Suppressor macrophage treated with lipopolysaccharide for 4 hours (primary cell): Measurements from ENCODE around the gene DYNLT1.
"Not testable (repeated sequence)": the region's sequence is repeated elsewhere in the genome, so short reads cannot be mapped to it uniquely, and the experiment has no call there.

Source experiments
- DNase-seq: peaks from one replicate; pipeline ENCODE4 v3.0.0-alpha.2; 2020

DYNLT1 gene

GRCh38 chr6:158639056-158639455 is 5.5 kb downstream of the DYNLT1 start:
- DNase-seq: no peak

GRCh38 chr6:158638324-158638854 is 6.2 kb downstream of the DYNLT1 start:
- no peak for DNase-seq

GRCh38 chr6:158636778-158637177 is 7.8 kb downstream of the DYNLT1 start:
- no peak for DNase-seq

- DNase-seq: no peak
Measured at GRCh38 chr6:158635427-158636073, 9.0 kb downstream of the DYNLT1 start.

GRCh38 chr6:158634695-158635426 is 9.7 kb downstream of the DYNLT1 start:
- DNase-seq: no peak

- no peak for DNase-seq
Measured at GRCh38 chr6:158633127-158633526, 11.4 kb downstream of the DYNLT1 start.

GRCh38 chr6:158632538-158633119 is 11.9 kb downstream of the DYNLT1 start:
- not testable (repeated sequence) for DNase-seq

- peak; percentile 62 for DNase-seq
Measured at GRCh38 chr6:158631678-158632537, 12.6 kb downstream of the DYNLT1 start.

GRCh38 chr6:158630938-158631616 is 13.5 kb downstream of the DYNLT1 start:
- no peak for DNase-seq

GRCh38 chr6:158629367-158630221 is 14.9 kb downstream of the DYNLT1 start:
- no peak for DNase-seq

GRCh38 chr6:158628542-158628941 is 16.0 kb downstream of the DYNLT1 start:
- no peak for DNase-seq

- no peak for DNase-seq
Measured at GRCh38 chr6:158627940-158628211, 16.7 kb downstream of the DYNLT1 start.

GRCh38 chr6:158627168-158627939 is 17.2 kb downstream of the DYNLT1 start:
- DNase-seq: no peak

- no peak for DNase-seq
Measured at GRCh38 chr6:158626360-158627167, 18.0 kb downstream of the DYNLT1 start.

GRCh38 chr6:158625881-158626305 is 18.6 kb downstream of the DYNLT1 start:
- DNase-seq: no peak

- DNase-seq: no peak
Measured at GRCh38 chr6:158624684-158625682, 19.6 kb downstream of the DYNLT1 start.

GRCh38 chr6:158622545-158623190 is 21.9 kb downstream of the DYNLT1 start:
- no peak for DNase-seq
